Jurkat, Clone E6-1 (cell line): ENCODE measurements around the gene TP53INP2.

Experiments
- DNase-seq: peaks from one replicate; pipeline ENCODE4 v3.0.0-alpha.2; 2011; ENCODE audit warnings: low read depth, low spot score
- H3K4me3 ChIP-seq: 2 replicates; pipeline ENCODE4 v1.5.1; 2011; ENCODE audit warnings: mild to moderate bottlenecking, low read length, control low read depth, moderate library complexity

The TP53INP2 gene

GRCh38 chr20:34755367-34755766, 51.2 kb downstream of the TP53INP2 start:
- DNase-seq: no peak
- H3K4me3 ChIP-seq: no peak overlapping the region

GRCh38 chr20:34762031-34762555, 57.9 kb downstream of the TP53INP2 start:
- H3K4me3 ChIP-seq: no peak overlapping the region
- no peak for DNase-seq
